HG03342 (cell line): Measurements from ENCODE around the gene SIAE.
"Not testable (repeated sequence)": the region's sequence is repeated elsewhere in the genome, so short reads cannot be mapped to it uniquely, and the experiment has no call there.

Experiments used
- ATAC-seq: cut with Tn5 transposase; IDR thresholded peaks from one replicate; pipeline ENCODE4 v1.9.1; 2021; ENCODE audit warnings: mild to moderate bottlenecking, moderate library complexity; ENCODE audit not compliant: unreplicated experiment

SIAE gene

DNA sequence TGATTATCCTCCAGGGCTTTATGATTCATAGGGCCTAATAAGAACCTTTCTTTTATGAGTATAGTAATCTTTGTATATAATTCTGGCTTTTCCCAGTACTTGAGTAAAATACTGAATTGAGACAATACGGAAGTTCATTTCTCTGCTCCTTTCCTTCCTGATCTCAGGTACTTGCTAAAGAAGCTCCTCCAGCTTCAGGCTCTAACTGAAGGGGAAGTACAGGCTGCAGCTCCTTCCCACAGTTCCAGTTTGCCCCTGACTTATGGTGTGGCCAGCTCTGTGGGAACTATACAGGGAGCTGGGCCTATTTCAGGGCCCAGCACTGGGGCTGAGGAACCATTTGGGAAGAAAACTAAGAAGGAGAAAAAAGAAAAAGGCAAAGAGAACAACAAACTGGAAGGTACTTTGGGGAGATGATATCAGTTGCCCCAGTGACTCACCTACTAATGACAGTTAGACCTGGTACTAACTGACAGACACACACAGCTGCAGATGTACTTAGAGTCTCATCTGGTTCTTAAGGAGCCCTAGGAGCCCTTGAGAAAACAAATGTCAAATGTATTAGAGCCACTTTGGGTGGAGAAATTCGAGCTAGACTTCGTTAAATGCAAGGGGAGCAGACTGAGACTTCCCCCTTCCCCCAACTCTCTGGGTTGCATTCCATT, 47.9 kb downstream of the SIAE start:
- no peak for ATAC-seq

DNA sequence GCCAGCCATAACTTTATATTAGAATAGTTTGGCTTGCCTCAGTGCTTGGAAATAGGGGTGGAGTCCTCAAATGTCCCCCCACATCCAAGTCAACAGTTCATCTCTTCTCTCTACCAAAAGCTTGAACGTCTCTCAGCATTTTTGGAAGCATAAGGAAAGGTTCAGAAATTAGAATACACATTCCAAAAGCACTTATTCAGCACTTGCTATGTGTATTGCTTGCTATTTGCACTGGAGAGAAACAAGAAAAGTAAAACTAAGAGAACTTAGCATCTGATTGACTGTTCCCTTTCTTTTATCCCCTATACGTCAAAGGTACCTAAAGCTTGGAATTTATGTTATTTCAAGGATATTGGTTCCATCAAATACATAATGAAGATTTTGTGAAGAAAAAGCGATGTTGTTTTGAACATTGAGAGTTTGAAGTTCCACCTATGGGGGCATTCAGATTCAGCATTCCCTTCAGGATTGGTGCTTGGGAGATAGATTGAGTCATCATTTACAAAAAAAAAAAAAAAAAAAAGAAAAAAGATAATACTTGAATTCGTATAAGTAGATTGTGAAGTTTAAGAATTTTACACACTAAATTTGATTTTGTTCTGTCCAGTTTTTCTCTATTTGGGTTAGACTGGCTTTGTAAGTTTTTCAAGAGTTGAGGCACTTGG, 49.5 kb downstream of the SIAE start:
- ATAC-seq: no peak

- peak; percentile 96 for ATAC-seq
Observed at GRCh38 chr11:124622531-124623451, 50.7 kb downstream of the SIAE start, which contains the start of gene TBRG1. TBRG1 (plus strand) TSS chr11:124622864; CDS start chr11:124623084, 220 bp downstream.

DNA sequence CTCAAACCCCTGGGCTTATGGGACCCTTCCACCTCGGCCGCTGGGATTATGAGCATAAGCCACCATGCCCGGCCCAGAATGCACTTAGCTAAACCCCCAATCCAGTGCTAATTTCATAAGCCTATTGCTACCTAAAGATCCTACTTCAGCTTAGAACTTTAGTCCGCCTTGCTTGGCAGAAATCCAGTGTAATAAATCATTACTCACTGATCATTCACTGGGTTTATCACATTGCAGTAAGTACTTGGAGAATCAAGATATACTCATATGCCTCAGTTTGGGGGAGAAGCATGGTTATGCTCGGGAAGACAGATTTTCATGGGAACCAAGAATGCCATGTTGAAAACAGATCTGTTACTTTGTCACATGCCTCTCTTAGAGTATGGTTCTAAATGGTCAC, 54.7 kb downstream of the SIAE start:
- ATAC-seq: no peak

GRCh38 chr11:124612567-124613246, 60.8 kb downstream of the SIAE start:
- ATAC-seq: no peak

- no peak for ATAC-seq
Observed at GRCh38 chr11:124612045-124612444, 61.5 kb downstream of the SIAE start.

GRCh38 chr11:124611064-124611463, 62.5 kb downstream of the SIAE start, which contains the start of gene PANX3:
PANX3 (plus strand) TSS chr11:124611428; CDS start chr11:124611557, 129 bp downstream.
- ATAC-seq: no peak

DNA sequence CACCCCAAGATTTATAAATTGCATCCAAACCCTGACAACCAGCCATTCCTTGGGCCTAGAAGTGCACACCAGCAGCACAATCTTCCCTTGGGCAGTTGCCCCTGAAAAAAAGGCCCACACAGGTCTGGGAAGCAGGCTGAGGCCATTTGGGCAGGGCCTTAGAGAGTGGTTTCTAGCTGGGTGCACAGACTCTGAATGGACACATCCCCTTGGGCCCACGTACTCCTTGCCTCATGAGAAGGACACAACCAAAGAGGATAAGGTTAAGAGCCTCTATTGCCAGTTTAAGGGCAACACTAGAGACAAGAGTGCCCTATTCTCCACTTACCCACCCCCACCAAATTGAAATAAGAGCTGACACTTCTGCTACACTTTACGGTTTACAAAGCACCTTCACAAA, 63.2 kb downstream of the SIAE start:
- ATAC-seq: no peak

GRCh38 chr11:124608147-124608546, 65.4 kb downstream of the SIAE start:
- no peak for ATAC-seq

DNA sequence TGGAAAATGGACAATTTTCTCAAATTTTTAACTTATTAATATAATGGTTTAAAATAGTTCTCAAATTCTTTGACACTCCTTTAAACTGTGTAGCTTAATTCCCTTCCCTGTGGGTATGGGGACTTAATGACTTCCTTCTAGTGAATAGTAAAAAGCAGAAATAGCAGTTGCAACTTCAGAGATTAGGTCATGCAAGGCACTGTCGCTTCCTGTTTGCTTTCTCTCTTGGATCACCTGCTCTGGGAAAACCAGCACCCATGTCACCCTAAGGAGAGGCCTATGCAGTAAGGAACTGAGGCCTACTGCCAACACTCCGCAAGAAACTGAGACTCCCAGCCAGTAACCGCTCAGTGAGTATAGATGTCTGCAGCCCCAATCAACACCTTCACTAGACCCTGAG, 67.8 kb downstream of the SIAE start:
- ATAC-seq: no peak

DNA sequence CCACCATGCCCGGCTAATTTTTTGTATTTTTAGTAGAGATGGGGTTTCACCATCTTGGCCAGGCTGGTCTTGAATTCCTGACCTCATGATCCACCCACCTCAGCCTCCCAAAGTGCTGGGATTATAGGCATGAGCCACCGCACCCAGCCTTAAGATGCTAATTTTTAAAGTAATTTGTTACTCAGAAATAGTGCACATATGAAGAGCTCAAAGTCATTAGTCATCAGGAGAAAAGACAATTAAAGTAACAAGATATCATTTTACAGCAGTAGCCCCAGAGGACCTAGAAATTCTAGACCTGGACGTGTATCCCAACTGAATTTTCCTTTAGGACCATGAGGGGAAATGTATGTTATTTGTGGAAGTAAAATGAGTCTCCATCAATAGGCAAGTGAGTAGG, 70.8 kb downstream of the SIAE start:
- not testable (repeated sequence) for ATAC-seq

DNA sequence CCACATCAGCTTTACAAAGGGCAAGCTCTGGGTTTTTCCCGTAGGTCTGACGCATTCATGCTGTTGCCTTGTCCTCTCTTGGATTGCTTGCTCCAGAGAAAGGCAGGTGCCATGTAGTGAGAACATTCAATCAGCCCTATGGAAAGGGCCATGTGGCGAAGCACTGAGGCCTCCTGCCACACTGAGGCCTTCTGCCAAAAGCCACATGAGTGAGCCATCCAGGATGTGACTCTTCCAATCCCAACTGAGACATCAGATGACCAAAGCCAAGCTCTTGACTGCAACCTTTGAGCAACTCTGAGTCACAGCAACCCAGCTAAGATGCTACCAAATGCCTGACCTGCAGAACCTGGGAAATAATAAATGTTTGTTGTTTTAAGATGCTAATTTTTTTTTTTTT, 71.3 kb downstream of the SIAE start:
- ATAC-seq: no peak

- no peak for ATAC-seq
Observed at GRCh38 chr11:124600621-124601320, 72.8 kb downstream of the SIAE start.

GRCh38 chr11:124597626-124598025, 75.9 kb downstream of the SIAE start:
- no peak for ATAC-seq

DNA sequence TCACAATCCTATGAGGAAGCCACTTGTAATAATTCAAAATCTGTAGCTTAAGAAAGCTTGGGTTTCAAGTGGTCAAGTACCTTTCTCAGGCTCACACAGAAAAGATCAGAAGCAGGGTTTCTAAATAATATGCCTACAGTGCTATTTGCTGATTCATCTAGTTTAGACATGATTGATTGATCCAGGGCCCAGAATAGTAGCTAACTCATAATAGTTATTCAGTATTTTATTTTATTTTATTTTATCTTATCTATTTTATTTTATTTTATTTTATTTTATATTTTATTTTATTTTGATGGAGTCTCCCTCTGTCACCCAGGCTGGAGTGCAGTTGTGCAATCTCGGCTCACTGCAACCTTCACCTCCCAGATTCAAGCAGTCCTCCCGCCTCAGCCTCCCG, 78.2 kb downstream of the SIAE start:
- ATAC-seq: no peak

DNA sequence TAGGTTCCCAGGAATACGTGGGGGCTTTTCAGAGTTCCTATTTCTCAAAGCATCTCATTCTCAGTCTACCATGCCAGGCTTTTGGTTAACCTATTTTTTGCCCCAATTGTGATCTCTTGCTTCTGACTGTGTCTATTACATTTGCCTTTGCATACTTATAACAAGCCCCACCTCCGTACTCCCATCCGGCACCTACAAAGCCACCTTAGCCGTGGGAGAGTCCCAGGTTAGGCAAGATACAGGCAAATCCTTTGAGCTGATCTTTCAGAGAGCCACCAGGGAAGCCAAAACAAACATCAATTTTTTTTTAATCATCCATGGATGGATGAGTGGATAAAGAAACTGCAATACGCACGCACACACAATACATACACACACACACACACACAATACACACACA, 80.9 kb downstream of the SIAE start:
- ATAC-seq: no peak

GRCh38 chr11:124591430-124591829, 82.1 kb downstream of the SIAE start:
- ATAC-seq: no peak

GRCh38 chr11:124586238-124586860, 87.2 kb downstream of the SIAE start:
- ATAC-seq: no peak

- ATAC-seq: no peak
Observed at GRCh38 chr11:124584681-124585372, 88.7 kb downstream of the SIAE start.
